OCI-LY7 (cell line): ENCODE measurements around the gene COBLL1.

Experiments used
- CTCF ChIP-seq: fragments of 200-600 bp; sonication (generic); conservative IDR thresholded peaks from 2 replicates; pipeline ENCODE4 v1.5.1; 2014; ENCODE audit warnings: mild to moderate bottlenecking, antibody characterized with exemption, low read length, moderate library complexity, mixed read lengths
- EZH2phosphoT487 ChIP-seq: fragments of 200-600 bp; sonication (generic); IDR thresholded peaks from 2 replicates; pipeline ENCODE4 v1.6.1; 2018; ENCODE audit warnings: low read depth, borderline replicate concordance, mild to moderate bottlenecking, mixed run types, antibody characterized with exemption, low read length, moderate library complexity, mixed read lengths

GRCh38 chr2:164747140-164747539 is 94.5 kb downstream of the COBLL1 start:
- no peak for TF ChIP-seq CTCF
- no peak for TF ChIP-seq EZH2phosphoT487
